Islet of Langerhans (tissue), 1 donor: ENCODE data around the gene ZMYND19.
"Not testable (repeated sequence)": the region's sequence is repeated elsewhere in the genome, so short reads cannot be mapped to it uniquely, and the experiment has no call there.

ENCODE experiments used
- FAIRE-seq: peaks from one replicate; lab custom pipeline; 2011; peaks lifted over from hg19 to GRCh38; lab: Jason Lieb, UNC

ZMYND19 gene

GRCh38 chr9:137554349-137554748 is 36.0 kb downstream of the ZMYND19 start:
- no peak for FAIRE-seq

GRCh38 chr9:137553654-137554053 is 36.7 kb downstream of the ZMYND19 start:
- FAIRE-seq = not testable (repeated sequence)

GRCh38 chr9:137552022-137552768 is 38.1 kb downstream of the ZMYND19 start:
- FAIRE-seq = no peak

- FAIRE-seq = no peak
Measured at GRCh38 chr9:137551264-137552021, 38.9 kb downstream of the ZMYND19 start, which contains the start of gene MRPL41. Gene MRPL41, plus strand, starts transcription at chr9:137551879. Its CDS starts 203 bp downstream, at chr9:137552082.

- not testable (repeated sequence) for FAIRE-seq
Measured at GRCh38 chr9:137550958-137551263, 39.4 kb downstream of the ZMYND19 start.

- FAIRE-seq = no peak
Measured at GRCh38 chr9:137550231-137550621, 40.1 kb downstream of the ZMYND19 start, which contains the start of gene PNPLA7. Gene PNPLA7, minus strand, starts transcription at chr9:137550402. Its CDS starts 205 bp downstream, at chr9:137550197.

GRCh38 chr9:137547687-137548543 is 42.4 kb downstream of the ZMYND19 start:
- FAIRE-seq = no peak

- no peak for FAIRE-seq
Measured at GRCh38 chr9:137545123-137545522, 45.2 kb downstream of the ZMYND19 start.

- no peak for FAIRE-seq
Measured at GRCh38 chr9:137544176-137544760, 46.0 kb downstream of the ZMYND19 start.

GRCh38 chr9:137543237-137543963 is 46.9 kb downstream of the ZMYND19 start:
- no peak for FAIRE-seq

GRCh38 chr9:137542486-137542885 is 47.8 kb downstream of the ZMYND19 start:
- FAIRE-seq = no peak

GRCh38 chr9:137540536-137540935 is 49.8 kb downstream of the ZMYND19 start:
- no peak for FAIRE-seq

- FAIRE-seq = no peak
Measured at GRCh38 chr9:137538058-137538457, 52.3 kb downstream of the ZMYND19 start.

GRCh38 chr9:137536594-137537131 is 53.6 kb downstream of the ZMYND19 start:
- not testable (repeated sequence) for FAIRE-seq

- no peak for FAIRE-seq
Measured at GRCh38 chr9:137535120-137535428, 55.2 kb downstream of the ZMYND19 start.

- FAIRE-seq = peak; percentile 90
Measured at GRCh38 chr9:137534256-137535119, 55.8 kb downstream of the ZMYND19 start.

- FAIRE-seq = not testable (repeated sequence)
Measured at GRCh38 chr9:137532891-137533468, 57.3 kb downstream of the ZMYND19 start.
